ENCODE data around the gene METTL5. TPM values are rescaled to one million over a fixed set of nuclear protein-coding genes. Genes with fewer than 3 reads are reported as not detected.

The METTL5 gene
- total and polyA plus RNA-seq, 9 of the 15 experiments (the other 6 are each of a cell fraction or from before 2014, with no cell fraction given) = 149 to 471 (median 224) TPM

GRCh38 chr2:169771612-169772011 is 53.1 kb downstream of the METTL5 start:
- no peaks in the 10 kb centered on the region for H3K79me2 ChIP-seq (ENCODE audit: control insufficient read depth, insufficient read depth, low read length)
- no peak overlapping the region for H3K27ac ChIP-seq (ENCODE audit: extremely low read depth, low read depth, low read length)
- FAIRE-seq = no peak
- H3K4me1 ChIP-seq (replicated peaks in 1 of 2; ENCODE audit: control insufficient read depth in 2 of 2, insufficient read depth in 2 of 2, low read length in 2 of 2) = peaks cover 5 to 6% of the 10 kb centered on the region in 2 experiments; a peak in 2 of 5 replicates
- H3K4me3 ChIP-seq = no peak overlapping the region
- intact Hi-C loops (cut with micrococcal nuclease) = no loop called here
- H3K9ac ChIP-seq (ENCODE audit: insufficient read depth in 1 of 2, low read depth in 2 of 2, low read length in 2 of 2) = no peak overlapping the region
- BruUV-seq (replicated peaks) = no TSS peak
- POLR2A ChIA-PET = interaction anchor here (0.7 to 1.4 kb wide), 2 partner anchors 69 to 1192 kb away, joined by 3 read pairs; no protein-coding TSS in a partner anchor
- TF ChIP-seq ATF3 (IDR thresholded peaks at IDR 0.05) (peak; percentile 16; the same call in 1 of the 2 replicates), ATF3 (CRISPR knock-in tag; conservative IDR thresholded peaks at IDR 0.05) (no peak), PKNOX1 (IDR thresholded peaks at IDR 0.05) (peak; percentile 31; the same call in 1 of the 2 replicates), TSHZ1 (CRISPR knock-in tag; IDR thresholded peaks at IDR 0.05) (no peak), SMARCA4 (IDR thresholded peaks at IDR 0.05) (no peak)
- ATAC-seq = peak; percentile 19; the same call in 2 of the 3 replicates
- no peaks in the 10 kb centered on the region for H3K36me3 ChIP-seq (ENCODE audit: control insufficient read depth, insufficient read depth, low read length)
- H2AFZ ChIP-seq (ENCODE audit: low read depth, low read length) = no peak overlapping the region
- no peaks in the 10 kb centered on the region for H4K20me1 ChIP-seq (replicated peaks; ENCODE audit: control insufficient read depth, insufficient read depth, low read length)
- H3K9me3 ChIP-seq (replicated peaks; ENCODE audit: control insufficient read depth, insufficient read depth, low read depth, low read length) = no peaks in the 10 kb centered on the region
- H3K27me3 ChIP-seq (ENCODE audit: control insufficient read depth in 2 of 2, insufficient read depth in 2 of 2, low read length in 2 of 2) = no peaks in the 10 kb centered on the region
- DNase-seq (ENCODE audit: extremely low read depth in 1 of 4, low spot score in 3 of 4) = no peak
- H3K4me2 ChIP-seq (ENCODE audit: insufficient read depth, low read length) = no peak overlapping the region
- WGBS (ENCODE audit: insufficient coverage, low coverage, missing lambda C conversion rate) = 80% methylated on average over 2 of the region's 2 CpGs
- in situ Hi-C loops (cut with MboI) = no loop called here
- no peaks in the 10 kb centered on the region for H3K9me1 ChIP-seq (ENCODE audit: control insufficient read depth, insufficient read depth, low read length)
- CTCF ChIA-PET (ENCODE audit: low intra/inter-chr PET ratio) = no interaction called here

Data from K562 (cell line).